PFSK-1 (cell line): ENCODE measurements around the gene AIMP2. TPM values are rescaled to one million over a fixed set of nuclear protein-coding genes. Genes with fewer than 3 reads are reported as not detected.
A peak's percentile ranks its signal among the peaks of the same experiment; 100 is the strongest.
"Not testable (repeated sequence)": the region's sequence is repeated elsewhere in the genome, so short reads cannot be mapped to it uniquely, and the experiment has no call there.

Experiments
- FOXP2 ChIP-seq: optimal IDR thresholded peaks from 2 replicates; pipeline ENCODE3; 2011; ENCODE audit warnings: borderline replicate concordance, control low read depth, inconsistent platforms; ENCODE audit not compliant: insufficient read depth; ENCODE audit errors: extremely low read length, extremely low read depth
- POLR2AphosphoS5 ChIP-seq: IDR thresholded peaks from 2 replicates; pipeline ENCODE4 v1.6.1; 2012; ENCODE audit warnings: low read depth, mild to moderate bottlenecking, control low read depth, low read length, moderate library complexity
- REST ChIP-seq, 2 experiments: IDR thresholded peaks; 2 replicates each; pipeline versions ENCODE4 v1.6.1 to v1.8.0; 2011 to 2012; ENCODE audit warnings: low read depth in 2 of 2, low read length in 2 of 2, control low read depth in 1 of 2, inconsistent platforms in 1 of 2, mild to moderate bottlenecking in 1 of 2, moderate library complexity in 1 of 2; ENCODE audit not compliant: insufficient read depth in 1 of 2
- SIN3A ChIP-seq: IDR thresholded peaks from 2 replicates; pipeline ENCODE4 v1.6.1; 2012; ENCODE audit warnings: mild to moderate bottlenecking, low read length, moderate library complexity, borderline replicate concordance; ENCODE audit not compliant: insufficient read depth
- TAF1 ChIP-seq: IDR thresholded peaks from 2 replicates; pipeline ENCODE4 v1.6.1; 2012; ENCODE audit warnings: low read length, control low read depth, borderline replicate concordance; ENCODE audit not compliant: insufficient read depth
- polyA plus RNA-seq: library from polyadenylated mRNA; unstranded; fragments of >200 nt; gene quantifications from one replicate; pipeline ENCODE4 v1.2.1, GENCODE V29; 2012; ENCODE audit warnings: low read depth, missing spikeins; ENCODE audit not compliant: insufficient read length

The AIMP2 gene
- polyA plus RNA-seq = 111 TPM

- TF ChIP-seq TAF1 (peak; percentile 92), REST (IDR thresholded peaks at IDR 0.05; ENCODE audit: insufficient read depth in 1 of 2, low read depth in 2 of 2, low read length in 2 of 2) (peak; percentile 31 to 50; a peak in 1 of 4 replicates), POLR2AphosphoS5 (peak; percentile 86), FOXP2 (no peak)
Measured at GRCh38 chr7:6008668-6009611, at the start of gene AIMP2, which contains the start of gene PMS2. AIMP2 (plus strand) TSS chr7:6009272; CDS start chr7:6009364, 92 bp downstream. PMS2 (minus strand) TSS chr7:6009049; CDS start chr7:6009019, 30 bp downstream.

- not testable (repeated sequence) for TF ChIP-seq FOXP2; REST (IDR thresholded peaks at IDR 0.05; ENCODE audit: insufficient read depth in 1 of 2, low read depth in 2 of 2, low read length in 2 of 2); TAF1
Measured at GRCh38 chr7:5970347-5970911, 38.6 kb upstream of the AIMP2 start, which contains the start of gene RSPH10B. RSPH10B (minus strand) TSS chr7:5970689; CDS start chr7:5967116, 3,573 bp downstream.

- TF ChIP-seq TAF1 (no peak), SIN3A (no peak), REST (IDR thresholded peaks at IDR 0.05; ENCODE audit: insufficient read depth in 1 of 2, low read depth in 2 of 2, low read length in 2 of 2) (no peak), POLR2AphosphoS5 (no peak), FOXP2 (no peak)
Measured at GRCh38 chr7:5997210-5997808, 11.8 kb upstream of the AIMP2 start.

GRCh38 chr7:6007386-6007785 lies 1.7 kb upstream of the AIMP2 start:
- no peak for TF ChIP-seq TAF1

GRCh38 chr7:6011541-6011940 lies 2.5 kb downstream of the AIMP2 start:
- TF ChIP-seq SIN3A = no peak
- no peak for TF ChIP-seq FOXP2
- no peak for TF ChIP-seq REST (IDR thresholded peaks at IDR 0.05; ENCODE audit: insufficient read depth in 1 of 2, low read depth in 2 of 2, low read length in 2 of 2)
